ENCODE data around the gene PCBP3.

PCBP3 gene

GRCh38 chr21:45836694-45837670, 193.5 kb downstream of the PCBP3 start:
- no peak for TF ChIP-seq CTCF (conservative IDR thresholded peaks at IDR 0.05; ENCODE audit: low read depth, low read length)
- Histone ChIP-seq H3K79me2 (ENCODE audit: insufficient read depth, low read depth) (no peaks in the 10 kb centered on the region), H3K4me1 (ENCODE audit: low read depth, poor library complexity, severe bottlenecking) (no peaks in the 10 kb centered on the region), H3K4me2 (no peak overlapping the region), H3K4me3 (IDR thresholded peaks at IDR 0.05; ENCODE audit: insufficient read depth, low read depth, low read length) (no peak overlapping the region), H4K20me1 (ENCODE audit: insufficient read depth) (no peaks in the 10 kb centered on the region), H3K27me3 (ENCODE audit: insufficient read depth, low read depth) (peaks cover 63% of the 10 kb centered on the region; the same call in 1 of the 2 replicates), H3K9ac (no peak overlapping the region), H3K27ac (no peak overlapping the region), H3K36me3 (ENCODE audit: insufficient read depth) (no peaks in the 10 kb centered on the region), H2AFZ (ENCODE audit: low read depth) (no peak overlapping the region)

GRCh38 chr21:45837936-45838335, 194.4 kb downstream of the PCBP3 start:
- no peaks in the 10 kb centered on the region for H3K36me3 ChIP-seq (ENCODE audit: insufficient read depth)
- H3K79me2 ChIP-seq (ENCODE audit: insufficient read depth, low read depth) = no peaks in the 10 kb centered on the region
- TF ChIP-seq CTCF (conservative IDR thresholded peaks at IDR 0.05; ENCODE audit: low read depth, low read length) = no peak
- peaks cover 60% of the 10 kb centered on the region; the same call in 1 of the 2 replicates for H3K27me3 ChIP-seq (ENCODE audit: insufficient read depth, low read depth)
- no peak overlapping the region for H3K4me2 ChIP-seq
- H3K4me3 ChIP-seq (IDR thresholded peaks at IDR 0.05; ENCODE audit: insufficient read depth, low read depth, low read length) = no peak overlapping the region
- no peaks in the 10 kb centered on the region for H3K4me1 ChIP-seq (ENCODE audit: low read depth, poor library complexity, severe bottlenecking)
- H2AFZ ChIP-seq (ENCODE audit: low read depth) = no peak overlapping the region
- no peaks in the 10 kb centered on the region for H4K20me1 ChIP-seq (ENCODE audit: insufficient read depth)
- H3K27ac ChIP-seq = no peak overlapping the region
- no peak overlapping the region for H3K9ac ChIP-seq

- Histone ChIP-seq H3K27me3 (ENCODE audit: insufficient read depth, low read depth) (peaks cover 67% of the 10 kb centered on the region; the same call in 1 of the 2 replicates), H4K20me1 (ENCODE audit: insufficient read depth) (no peaks in the 10 kb centered on the region), H3K9ac (no peak overlapping the region), H3K79me2 (ENCODE audit: insufficient read depth, low read depth) (no peaks in the 10 kb centered on the region), H3K36me3 (ENCODE audit: insufficient read depth) (no peaks in the 10 kb centered on the region), H3K4me1 (ENCODE audit: low read depth, poor library complexity, severe bottlenecking) (no peaks in the 10 kb centered on the region), H2AFZ (ENCODE audit: low read depth) (no peak overlapping the region), H3K4me3 (IDR thresholded peaks at IDR 0.05; ENCODE audit: insufficient read depth, low read depth, low read length) (no peak overlapping the region), H3K4me2 (no peak overlapping the region), H3K27ac (no peak overlapping the region)
- TF ChIP-seq CTCF (conservative IDR thresholded peaks at IDR 0.05; ENCODE audit: low read depth, low read length) = no peak
Observed at GRCh38 chr21:45838634-45839033, 195.1 kb downstream of the PCBP3 start.

- no peaks in the 10 kb centered on the region for H4K20me1 ChIP-seq (ENCODE audit: insufficient read depth)
- no peaks in the 10 kb centered on the region for H3K4me1 ChIP-seq (ENCODE audit: low read depth, poor library complexity, severe bottlenecking)
- no peak overlapping the region for H3K27ac ChIP-seq
- peaks cover 66% of the 10 kb centered on the region; the same call in 1 of the 2 replicates for H3K27me3 ChIP-seq (ENCODE audit: insufficient read depth, low read depth)
- no peak overlapping the region for H3K4me2 ChIP-seq
- no peak overlapping the region for H2AFZ ChIP-seq (ENCODE audit: low read depth)
- H3K36me3 ChIP-seq (ENCODE audit: insufficient read depth) = no peaks in the 10 kb centered on the region
- H3K79me2 ChIP-seq (ENCODE audit: insufficient read depth, low read depth) = no peaks in the 10 kb centered on the region
- H3K9ac ChIP-seq = no peak overlapping the region
- TF ChIP-seq CTCF (conservative IDR thresholded peaks at IDR 0.05; ENCODE audit: low read depth, low read length) = no peak
- H3K4me3 ChIP-seq (IDR thresholded peaks at IDR 0.05; ENCODE audit: insufficient read depth, low read depth, low read length) = no peak overlapping the region
Observed at GRCh38 chr21:45839274-45839673, 195.7 kb downstream of the PCBP3 start.
